Kidney capillary endothelial cell (primary cell): ENCODE measurements around the gene MMP15.
"Not testable (repeated sequence)": the region's sequence is repeated elsewhere in the genome, so short reads cannot be mapped to it uniquely, and the experiment has no call there.

Experiments used
- DNase-seq: peaks from one replicate; pipeline ENCODE4 v3.0.0-alpha.2; 2018; ENCODE audit warnings: low spot score

The MMP15 gene

GRCh38 chr16:58086381-58087208 lies 61.0 kb downstream of the MMP15 start:
- no peak for DNase-seq

GRCh38 chr16:58087209-58087913 lies 61.8 kb downstream of the MMP15 start:
- no peak for DNase-seq

- DNase-seq: no peak
These were observed 62.5 kb downstream of the MMP15 start for GRCh38 chr16:58088091-58088490.

- not testable (repeated sequence) for DNase-seq
These were observed 64.8 kb downstream of the MMP15 start for GRCh38 chr16:58090396-58090795.

GRCh38 chr16:58094026-58094425 lies 68.5 kb downstream of the MMP15 start:
- DNase-seq: no peak

GRCh38 chr16:58094791-58095574 lies 69.4 kb downstream of the MMP15 start:
- no peak for DNase-seq

- DNase-seq: not testable (repeated sequence)
These were observed 70.0 kb downstream of the MMP15 start for GRCh38 chr16:58095575-58095960.

- DNase-seq: no peak
These were observed 70.7 kb downstream of the MMP15 start for GRCh38 chr16:58096249-58096648.
